H1 (cell line): ENCODE measurements around the gene LAMC3. TPM values are rescaled to one million over a fixed set of nuclear protein-coding genes. Genes with fewer than 3 reads are reported as not detected.

Source experiments
- CTCF ChIA-PET: fragments of 300-600 bp; sonication (Branson Sonifier 250); formaldehyde crosslinking; loops from one replicate; lab custom pipeline; 2021; ENCODE audit not compliant: partially characterized antibody; lab: Charles Lee
- POLR2A ChIA-PET: fragments of 300-600 bp; sonication (Branson Sonifier 250); formaldehyde crosslinking; loops from one replicate; lab custom pipeline; 2021; ENCODE audit warnings: inconsistent platforms; ENCODE audit not compliant: partially characterized antibody; lab: Charles Lee
- DNase-seq, 2 experiments: peaks; one replicate each; pipeline versions ENCODE4 v3.0.0 to v3.0.0-alpha.2; 2010 to 2022; ENCODE audit warnings: low spot score in 2 of 2, low read depth in 1 of 2, mixed read lengths in 1 of 2
- FAIRE-seq: peaks from 2 replicates; lab custom pipeline; 2011; peaks lifted over from hg19 to GRCh38; lab: Jason Lieb, UNC
- H2AFZ ChIP-seq: 2 replicates; pipeline ENCODE4 v1.8.1; 2012; ENCODE audit warnings: low read length, inconsistent platforms
- H2AK5ac ChIP-seq: 2 replicates; pipeline ENCODE4 v1.6.1; 2013; ENCODE audit warnings: low read depth, low read length
- H2BK120ac ChIP-seq: replicated peaks from 2 replicates; pipeline ENCODE3; 2013; ENCODE audit warnings: low read depth, low read length, inconsistent platforms
- H2BK12ac ChIP-seq: 2 replicates; pipeline ENCODE4 v1.6.1; 2013; ENCODE audit warnings: low read depth, low read length
- H2BK15ac ChIP-seq: 2 replicates; pipeline ENCODE4 v1.6.1; 2013; ENCODE audit warnings: low read length
- H2BK20ac ChIP-seq: 2 replicates; pipeline ENCODE4 v1.6.1; 2013; ENCODE audit warnings: low read length
- H2BK5ac ChIP-seq: 2 replicates; pipeline ENCODE4 v1.6.1; 2013; ENCODE audit warnings: low read depth, low read length
- H3K14ac ChIP-seq: 2 replicates; pipeline ENCODE4 v1.6.1; 2013; ENCODE audit warnings: inconsistent platforms; ENCODE audit not compliant: insufficient read length
- H3K18ac ChIP-seq: 2 replicates; pipeline ENCODE4 v1.6.1; 2013; ENCODE audit warnings: low read length; ENCODE audit errors: extremely low read depth
- H3K23ac ChIP-seq: 2 replicates; pipeline ENCODE4 v1.6.1; 2013; ENCODE audit warnings: inconsistent platforms; ENCODE audit not compliant: insufficient read length
- H3K23me2 ChIP-seq: 2 replicates; pipeline ENCODE4 v1.6.1; 2013; ENCODE audit warnings: low read depth, low read length
- H3K27ac ChIP-seq: 2 replicates; pipeline ENCODE4 v1.6.1; 2011; ENCODE audit warnings: low read depth, low read length, inconsistent platforms
- H3K27me3 ChIP-seq, 4 experiments: replicated peaks in 1 of 4; 1 replicate in 1 of 4; 2 replicates in 3 of 4; pipeline versions ENCODE4 v1.6.1 to v1.8.1; 2011 to 2013; ENCODE audit warnings: low read length in 3 of 4, mild to moderate bottlenecking in 3 of 4, inconsistent platforms in 2 of 4, mixed read lengths in 2 of 4, moderate library complexity in 1 of 4; ENCODE audit not compliant: control insufficient read depth in 3 of 4, insufficient read depth in 3 of 4; ENCODE audit errors: extremely low read depth in 1 of 4
- H3K36me3 ChIP-seq, 4 experiments: 2 replicates each; pipeline versions ENCODE4 v1.6.1 to v1.8.1; 2011 to 2013; ENCODE audit warnings: mild to moderate bottlenecking in 4 of 4, low read length in 3 of 4, moderate library complexity in 2 of 4, control low read depth in 1 of 4, inconsistent platforms in 1 of 4; ENCODE audit not compliant: insufficient read depth in 4 of 4, control insufficient read depth in 2 of 4
- H3K4ac ChIP-seq: replicated peaks from 2 replicates; pipeline ENCODE3; 2013; ENCODE audit warnings: low read length, low read depth, mixed read lengths, inconsistent platforms; ENCODE audit not compliant: insufficient read length
- H3K4me1 ChIP-seq, 4 experiments: replicated peaks in 1 of 4; 1 replicate in 1 of 4; 2 replicates in 3 of 4; pipeline versions ENCODE4 v1.6.1 to v1.8.1; 2011 to 2013; ENCODE audit warnings: low read length in 3 of 4, inconsistent platforms in 2 of 4, mixed read lengths in 1 of 4; ENCODE audit not compliant: insufficient read depth in 4 of 4, control insufficient read depth in 3 of 4
- H3K4me2 ChIP-seq, 2 experiments: 2 replicates each; pipeline versions ENCODE4 v1.6.1 to v1.8.1; 2011 to 2013; ENCODE audit warnings: low read depth in 2 of 2, low read length in 2 of 2, control low read depth in 1 of 2, inconsistent platforms in 1 of 2, mild to moderate bottlenecking in 1 of 2; ENCODE audit not compliant: insufficient read depth in 1 of 2
- H3K4me3 ChIP-seq, 4 experiments: fragments of 200-600, 300-600 bp in 1 of 4; sonication (generic), shearing (Covaris generic), sonication (Bioruptor Twin) in 1 of 4; 2 replicates each; pipeline versions ENCODE4 v1.5.1 to v1.8.1; 2011 to 2016; ENCODE audit warnings: low read length in 4 of 4, low read depth in 3 of 4, control low read depth in 2 of 4, inconsistent platforms in 2 of 4, mild to moderate bottlenecking in 2 of 4, mixed read lengths in 1 of 4, moderate library complexity in 1 of 4; ENCODE audit not compliant: insufficient read depth in 2 of 4; ENCODE audit errors: extremely low read depth in 1 of 4
- H3K56ac ChIP-seq: replicated peaks from 2 replicates; pipeline ENCODE3; 2013; ENCODE audit warnings: low read depth, mild to moderate bottlenecking, mixed read lengths, low read length, inconsistent platforms; ENCODE audit not compliant: insufficient read length
- H3K79me1 ChIP-seq: 2 replicates; pipeline ENCODE4 v1.6.1; 2013; ENCODE audit warnings: low read depth, low read length, control low read depth
- H3K79me2 ChIP-seq, 2 experiments: 2 replicates each; pipeline versions ENCODE4 v1.6.1 to v1.8.1; 2012 to 2013; ENCODE audit warnings: low read length in 2 of 2, mild to moderate bottlenecking in 2 of 2, inconsistent platforms in 1 of 2; ENCODE audit not compliant: insufficient read depth in 2 of 2, control insufficient read depth in 1 of 2
- H3K9ac ChIP-seq, 4 experiments: replicated peaks in 1 of 4; 1 replicate in 1 of 4; 2 replicates in 3 of 4; pipeline versions ENCODE4 v1.6.1 to v1.8.1; 2011 to 2013; ENCODE audit warnings: low read depth in 3 of 4, low read length in 3 of 4, control low read depth in 2 of 4, mild to moderate bottlenecking in 2 of 4, moderate library complexity in 2 of 4, inconsistent platforms in 1 of 4; ENCODE audit errors: extremely low read depth in 1 of 4
- H3K9me3 ChIP-seq, 2 experiments: 2 replicates each; pipeline versions ENCODE4 v1.6.1 to v1.8.1; 2012 to 2013; ENCODE audit warnings: mild to moderate bottlenecking in 2 of 2, moderate library complexity in 2 of 2, control low read depth in 1 of 2, inconsistent platforms in 1 of 2, low read depth in 1 of 2, low read length in 1 of 2, mixed read lengths in 1 of 2; ENCODE audit not compliant: insufficient read depth in 2 of 2
- H4K20me1 ChIP-seq, 2 experiments: replicated peaks in 1 of 2; 2 replicates each; pipeline versions ENCODE3 to v1.8.1; 2011 to 2013; ENCODE audit warnings: inconsistent platforms in 2 of 2, low read length in 2 of 2, mild to moderate bottlenecking in 1 of 2; ENCODE audit not compliant: insufficient read depth in 2 of 2, control insufficient read depth in 1 of 2
- H4K5ac ChIP-seq: 2 replicates; pipeline ENCODE4 v1.6.1; 2013; ENCODE audit warnings: low read length, low read depth, mixed read lengths, inconsistent platforms; ENCODE audit not compliant: insufficient read length
- H4K8ac ChIP-seq: 2 replicates; pipeline ENCODE4 v1.8.0; 2013; ENCODE audit warnings: mild to moderate bottlenecking, moderate library complexity, low read length, inconsistent platforms; ENCODE audit not compliant: insufficient read depth; ENCODE audit errors: extremely low read depth
- H4K91ac ChIP-seq: replicated peaks from 2 replicates; pipeline ENCODE3; 2013; ENCODE audit warnings: low read length, mixed read lengths, inconsistent platforms; ENCODE audit not compliant: insufficient read length
- CHD1 ChIP-seq: IDR thresholded peaks from 2 replicates; pipeline ENCODE4 v1.6.1; 2012; ENCODE audit warnings: low read depth, low read length, improper control_type of control experiment
- CTBP2 ChIP-seq: IDR thresholded peaks from 2 replicates; pipeline ENCODE4 v1.7.0; 2011; ENCODE audit warnings: borderline replicate concordance, mild to moderate bottlenecking, moderate library complexity, mixed read lengths, low read length; ENCODE audit not compliant: insufficient read depth, insufficient read length
- EGR1 ChIP-seq: IDR thresholded peaks from 2 replicates; pipeline ENCODE4 v1.6.1; 2011; ENCODE audit warnings: low read depth, low read length, borderline replicate concordance
- HDAC2 ChIP-seq, 2 experiments: fragments of 300-600 bp in 1 of 2; sonication (generic) in 1 of 2; IDR thresholded peaks; 2 replicates each; pipeline ENCODE4 v1.6.1; 2011 to 2012; ENCODE audit warnings: low read depth in 2 of 2, low read length in 2 of 2, mild to moderate bottlenecking in 2 of 2, moderate library complexity in 2 of 2, borderline replicate concordance in 1 of 2, inconsistent platforms in 1 of 2
- SIN3A ChIP-seq, 2 experiments: IDR thresholded peaks in 1 of 2; conservative IDR thresholded peaks in 1 of 2; 2 replicates each; pipeline ENCODE4 v1.6.1; 2011 to 2012; ENCODE audit warnings: low read length in 2 of 2, improper control_type of control experiment in 1 of 2, low read depth in 1 of 2, mild to moderate bottlenecking in 1 of 2
- SUZ12 ChIP-seq: fragments of 200-600 bp; sonication (generic); IDR thresholded peaks from 2 replicates; pipeline ENCODE4 v1.6.1; 2012; ENCODE audit warnings: mild to moderate bottlenecking, inconsistent platforms, low read length, moderate library complexity, mixed read lengths
- TAF1 ChIP-seq: IDR thresholded peaks from 2 replicates; pipeline ENCODE4 v1.6.1; 2011; ENCODE audit warnings: mild to moderate bottlenecking, low read depth, low read length
- TCF12 ChIP-seq: IDR thresholded peaks from 2 replicates; pipeline ENCODE4 v1.6.1; 2011; ENCODE audit warnings: low read depth, mild to moderate bottlenecking, low read length
- USF2 ChIP-seq: IDR thresholded peaks from 2 replicates; pipeline ENCODE4 v1.6.1; 2011; ENCODE audit warnings: low read length, improper control_type of control experiment
- WGBS, 2 experiments: shearing (Covaris generic) in 1 of 2; methylation state at CpG; one replicate each; pipeline versions ENCODE4 v1.1.6 to v1.1.7; 2013 to 2015; ENCODE audit warnings: low lambda C conversion rate in 2 of 2, mixed read lengths in 2 of 2, inconsistent platforms in 1 of 2, low coverage in 1 of 2, missing lambda C conversion rate in 1 of 2; ENCODE audit not compliant: insufficient replicate concordance in 2 of 2, insufficient coverage in 1 of 2, insufficient read length in 1 of 2; ENCODE audit errors: extremely low coverage in 1 of 2, missing lambda C conversion rate in 1 of 2; 5-methylcytosine and 5-hydroxymethylcytosine counted together
- polyA plus RNA-seq, 7 experiments: library from polyadenylated mRNA; depleted of rRNA in 3 of 7; stranded (reverse) in 5 of 7; unstranded in 2 of 7; fragments of >200 nt in 5 of 7; fragments of 200-250 nt in 2 of 7; gene quantifications; 1 replicate in 5 of 7; 2 replicates in 1 of 7; 4 replicates in 1 of 7; pipeline versions ENCODE4 v1.2.1 to v1.2.3, GENCODE V29; 2011 to 2013; ENCODE audit warnings: missing spikeins in 2 of 7, mixed read lengths in 2 of 7
- total RNA-seq: library from RNA; stranded (reverse); fragmentation: NEBNext Ultra II Directional; extraction: Animal tissue kit (Norgen Biotek cat#: 25700); gene quantifications from 2 replicates; pipeline ENCODE4 v1.2.1, GENCODE V29; 2021

Gene LAMC3
- total and polyA plus RNA-seq, 2 of the 8 experiments (the other 6 are each of a cell fraction or from before 2014, with no cell fraction given), result 9.3 to 12.3 TPM

- no peak within 1 kb of the TSS for H3K14ac ChIP-seq
- no peak within 1 kb of the TSS for H2BK120ac ChIP-seq
- no peak within 1 kb of the TSS for H2BK20ac ChIP-seq
- peaks cover 7% of the 10 kb centered on the region; the same call in 1 of the 2 replicates for H3K23me2 ChIP-seq
- H3K27me3 ChIP-seq, result no peaks in the 10 kb centered on the region
- H3K36me3 ChIP-seq, result peaks cover 14 to 43% (median 37%) of the 10 kb centered on the region in 4 experiments; a peak in 7 of 8 replicates
- DNase-seq (peak; percentile 89 to 100), FAIRE-seq (no peak)
- H4K8ac ChIP-seq, result peak within 1 kb of the TSS; percentile 98
- no peak within 1 kb of the TSS for H3K23ac ChIP-seq
- 1% methylated on average over 55 of the region's 61 CpGs; no CpG with 5 or more reads in 1 of the 2 experiments for WGBS, 2 experiments
- H3K4me2 ChIP-seq, result peak within 1 kb of the TSS; percentile 73 to 98
- H2AFZ ChIP-seq, result peak within 1 kb of the TSS; percentile 30; the same call in 1 of the 2 replicates
- H3K4me1 ChIP-seq, result peaks cover 0 to 3% (median 0%) of the 10 kb centered on the region in 4 experiments; a peak in 1 of 7 replicates
- peak within 1 kb of the TSS; percentile 63 for H3K4ac ChIP-seq
- H4K5ac ChIP-seq, result peak within 1 kb of the TSS; percentile 82
- ChIA-PET CTCF (interaction anchor here (0.9 to 1.5 kb wide), 5 partner anchors 8 to 68 kb away, joined by 3 to 10 read pairs (median 4); no protein-coding TSS in a partner anchor), POLR2A (interaction anchor here (0.5 to 32.4 kb wide), 18 partner anchors 8 to 202 kb away, joined by 3 to 751 read pairs (median 4); partner anchors contain the start of gene AIF1L)
- peak within 1 kb of the TSS; percentile 44; the same call in 1 of the 2 replicates for H2AK5ac ChIP-seq
- peak within 1 kb of the TSS; percentile 90 for H3K27ac ChIP-seq
- no peaks in the 10 kb centered on the region for H3K9me3 ChIP-seq
- H4K91ac ChIP-seq, result peak within 1 kb of the TSS; percentile 96
- H3K56ac ChIP-seq, result peak within 1 kb of the TSS; percentile 42
- no peak within 1 kb of the TSS for H2BK15ac ChIP-seq
- H3K18ac ChIP-seq, result peak within 1 kb of the TSS; percentile 83
- peak within 1 kb of the TSS; percentile 93 to 99 (median 96) for H3K4me3 ChIP-seq
- peaks cover 0 to 16% of the 10 kb centered on the region in 2 experiments; a peak in 2 of 4 replicates for H3K79me2 ChIP-seq
- peaks cover 0 to 8% of the 10 kb centered on the region in 2 experiments for H4K20me1 ChIP-seq
- H3K9ac ChIP-seq, result peak within 1 kb of the TSS; percentile 84 to 95 (median 90)
- H3K79me1 ChIP-seq, result peaks cover 6% of the 10 kb centered on the region
- H2BK12ac ChIP-seq, result peak within 1 kb of the TSS; percentile 90; the same call in 1 of the 2 replicates
- H2BK5ac ChIP-seq, result peak within 1 kb of the TSS; percentile 67
- no peak for TF ChIP-seq USF2
- TF ChIP-seq TAF1, result peak; percentile 86
- no peak for TF ChIP-seq SUZ12
- peak; percentile 46 to 93; a peak in 2 of 4 replicates for TF ChIP-seq HDAC2 (IDR thresholded peaks at IDR 0.05; ENCODE audit: borderline replicate concordance in 1 of 2, low read depth in 2 of 2, low read length in 2 of 2)
- TF ChIP-seq CHD1, result no peak
- no peak for TF ChIP-seq EGR1
- TF ChIP-seq CTBP2, result no peak
- no peak for TF ChIP-seq TCF12
- TF ChIP-seq SIN3A (conservative IDR thresholded peaks at IDR 0.05 in 1 of 2, IDR thresholded peaks at IDR 0.05 in 1 of 2; ENCODE audit: low read depth in 1 of 2, low read length in 2 of 2), result peak; percentile 89 to 95
Observed at GRCh38 chr9:131125288-131126058, 116.5 kb downstream of the LAMC3 start, which contains the start of gene NUP214. Gene NUP214, plus strand, starts transcription at chr9:131125586. Its CDS starts 119 bp downstream, at chr9:131125705.
